Colon (tissue), 2 donors: Measurements from ENCODE around the gene SLC26A8.
"Not testable (repeated sequence)": the region's sequence is repeated elsewhere in the genome, so short reads cannot be mapped to it uniquely, and the experiment has no call there.

ENCODE experiments used
- FAIRE-seq: peaks from 2 replicates; lab custom pipeline; 2012; peaks lifted over from hg19 to GRCh38; lab: Jason Lieb, UNC
- donor health status: control.
- donor health status: control.

SLC26A8 gene

GRCh38 chr6:35941170-35941569, 83.3 kb downstream of the SLC26A8 start:
- FAIRE-seq: not testable (repeated sequence)

DNA sequence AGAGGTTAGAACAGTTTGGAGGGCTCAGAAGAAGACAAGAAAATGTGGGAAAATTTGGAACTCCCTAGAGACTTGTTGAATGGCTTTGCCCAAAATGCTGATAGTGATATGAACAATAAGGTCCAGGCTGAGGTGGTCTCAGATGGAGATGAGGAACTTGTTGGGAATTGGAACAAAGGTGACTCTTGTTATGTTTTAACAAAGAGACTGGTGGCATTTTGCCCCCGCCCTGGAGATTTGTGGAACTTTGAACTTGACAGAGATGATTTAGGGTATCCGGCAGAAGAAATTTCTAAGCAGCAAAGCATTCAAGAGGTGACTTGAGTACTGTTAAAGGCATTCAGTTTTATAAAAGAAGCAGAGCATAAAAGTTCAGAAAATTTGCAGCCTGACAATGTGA, 84.4 kb downstream of the SLC26A8 start:
- not testable (repeated sequence) for FAIRE-seq

- FAIRE-seq: not testable (repeated sequence)
These were observed 85.2 kb downstream of the SLC26A8 start for GRCh38 chr6:35939259-35939658.

GRCh38 chr6:35936681-35937359, 87.6 kb downstream of the SLC26A8 start:
- FAIRE-seq: no peak

DNA sequence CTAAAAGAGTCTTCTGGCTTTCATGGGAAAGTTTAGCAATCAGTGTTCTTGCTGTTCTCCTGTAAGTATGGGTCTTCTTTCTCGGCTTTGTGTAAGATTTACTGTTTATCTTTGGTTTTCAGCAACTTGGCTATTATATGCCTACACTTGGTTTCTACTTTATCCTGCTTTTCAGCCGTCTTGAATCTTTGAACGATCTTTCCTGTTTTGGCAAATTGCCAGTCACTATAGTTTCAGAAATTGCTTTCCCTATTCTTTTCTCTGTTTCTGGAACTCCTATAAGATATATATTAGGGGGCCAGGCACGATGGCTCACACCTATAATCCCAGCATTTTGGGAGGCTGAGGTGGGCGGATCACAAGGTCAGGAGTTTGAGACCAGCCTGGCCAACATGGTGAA, 89.0 kb downstream of the SLC26A8 start:
- FAIRE-seq: no peak

- no peak for FAIRE-seq
These were observed 90.6 kb downstream of the SLC26A8 start for GRCh38 chr6:35933844-35934243.

- FAIRE-seq: not testable (repeated sequence)
These were observed 92.6 kb downstream of the SLC26A8 start for GRCh38 chr6:35931873-35932272.

DNA sequence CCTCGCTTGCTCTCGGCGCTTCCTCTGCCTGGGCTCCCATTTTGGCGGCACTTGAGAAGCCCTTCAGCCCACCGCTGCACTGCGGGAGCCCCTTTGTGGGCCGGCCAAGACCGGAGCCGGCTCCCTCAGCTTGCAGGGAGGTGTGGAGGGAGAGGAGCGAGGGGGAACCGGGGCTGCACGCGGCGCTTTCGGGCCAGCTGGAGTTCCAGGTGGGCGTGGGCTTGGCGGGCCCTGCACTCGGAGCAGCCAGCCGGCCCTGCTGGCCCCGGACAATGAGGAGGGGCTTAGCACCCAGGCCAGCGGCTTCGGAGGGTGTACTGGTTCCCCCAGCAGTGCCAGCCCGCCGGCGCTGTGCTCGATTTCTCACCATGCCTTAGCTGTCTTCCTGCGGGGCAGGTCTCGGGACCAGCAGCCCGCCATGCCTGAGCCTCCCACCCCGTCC, 93.3 kb downstream of the SLC26A8 start:
- FAIRE-seq: no peak

DNA sequence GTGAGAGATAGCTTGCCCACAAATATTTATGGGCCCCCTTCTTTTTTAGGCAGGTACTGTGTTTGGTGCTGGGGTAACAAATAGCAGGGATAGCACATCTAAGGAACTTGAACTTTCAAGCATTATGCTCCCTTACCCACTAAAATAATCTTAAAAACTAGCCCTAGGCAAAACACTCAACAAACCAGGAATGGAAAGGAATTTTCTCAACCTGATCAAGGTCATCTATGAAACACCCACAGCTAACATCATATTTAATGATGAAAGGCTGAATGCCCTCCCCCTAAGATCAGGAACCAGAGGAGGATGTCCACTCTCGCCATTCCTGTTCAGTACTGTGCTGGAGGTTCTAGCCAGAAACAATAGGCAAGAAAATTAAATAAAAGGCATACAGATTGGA, 94.8 kb downstream of the SLC26A8 start:
- FAIRE-seq: no peak

- FAIRE-seq: no peak
These were observed 97.8 kb downstream of the SLC26A8 start for GRCh38 chr6:35926509-35927215.

GRCh38 chr6:35925961-35926360, 98.5 kb downstream of the SLC26A8 start:
- no peak for FAIRE-seq

DNA sequence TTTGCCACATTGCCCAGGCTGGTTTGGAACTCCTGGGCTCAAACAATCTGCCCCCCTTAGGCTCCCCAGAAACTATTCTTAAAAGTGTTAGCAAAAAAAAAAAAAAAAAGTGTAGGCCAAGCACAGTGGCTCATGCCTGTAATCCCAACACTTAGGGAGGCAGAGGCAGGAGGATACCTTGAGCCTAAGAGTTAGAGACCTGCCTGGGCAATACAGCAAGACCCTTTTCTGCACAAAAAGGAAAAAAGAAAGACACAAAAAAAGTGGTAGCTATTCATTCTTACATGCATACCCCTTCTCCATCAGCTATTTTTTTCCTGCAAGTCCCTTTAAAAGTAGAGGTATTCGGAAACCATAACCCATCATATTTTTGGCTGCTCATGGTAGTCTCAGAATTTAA, 100.3 kb downstream of the SLC26A8 start:
- no peak for FAIRE-seq

- no peak for FAIRE-seq
These were observed 102.3 kb downstream of the SLC26A8 start for GRCh38 chr6:35922139-35922554.

DNA sequence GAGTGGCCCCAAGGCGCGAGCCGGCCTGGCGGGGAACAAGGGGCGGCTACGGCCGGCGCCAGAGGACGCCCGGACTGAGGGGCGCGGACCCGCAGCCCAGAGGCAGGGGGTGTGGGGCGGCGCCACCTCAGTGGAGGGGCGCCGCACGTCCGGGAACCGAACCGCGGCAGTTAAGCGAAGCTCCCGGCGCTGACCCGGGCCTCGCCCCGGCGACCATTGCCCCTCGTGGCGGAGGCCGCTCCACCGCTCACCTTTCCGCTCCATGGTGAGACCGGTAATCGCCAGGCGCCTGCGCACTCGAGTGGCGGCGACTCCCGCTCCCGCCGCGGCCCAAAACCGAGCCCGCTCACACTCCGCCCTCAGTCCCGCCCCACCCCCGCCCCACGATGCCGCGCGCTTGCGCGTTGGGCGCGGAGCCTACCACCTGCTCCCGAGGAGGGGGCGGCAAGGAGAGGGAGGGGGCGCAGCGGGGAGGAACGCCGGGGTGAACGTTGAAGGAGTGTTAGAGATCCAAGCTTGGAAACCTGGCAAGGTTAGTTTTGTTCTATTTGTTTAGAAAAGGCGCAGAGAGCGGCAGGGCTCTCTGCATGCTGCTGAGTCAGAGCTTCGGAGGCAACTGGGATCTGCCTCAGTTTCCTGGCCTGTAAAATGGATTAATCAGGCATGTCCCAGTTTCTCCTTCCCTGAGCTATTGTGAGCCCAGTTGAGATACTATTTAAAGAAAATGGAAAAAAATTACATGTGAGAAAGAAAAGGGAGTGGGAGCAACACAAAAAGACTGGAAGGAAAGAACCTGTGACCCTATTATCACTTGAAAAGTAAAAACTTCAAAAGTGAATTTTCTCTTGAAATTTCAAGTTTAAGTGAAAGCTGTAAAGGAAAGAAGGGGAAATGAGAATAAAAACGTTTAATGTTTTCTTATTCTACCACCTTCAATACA, 103.4 kb downstream of the SLC26A8 start, which contains the start of gene SRPK1:
TSS of gene SRPK1 (minus strand) at position 306 of the 940 bp plus-strand sequence. CDS start at position 264, 42 bp downstream.
- FAIRE-seq: no peak

DNA sequence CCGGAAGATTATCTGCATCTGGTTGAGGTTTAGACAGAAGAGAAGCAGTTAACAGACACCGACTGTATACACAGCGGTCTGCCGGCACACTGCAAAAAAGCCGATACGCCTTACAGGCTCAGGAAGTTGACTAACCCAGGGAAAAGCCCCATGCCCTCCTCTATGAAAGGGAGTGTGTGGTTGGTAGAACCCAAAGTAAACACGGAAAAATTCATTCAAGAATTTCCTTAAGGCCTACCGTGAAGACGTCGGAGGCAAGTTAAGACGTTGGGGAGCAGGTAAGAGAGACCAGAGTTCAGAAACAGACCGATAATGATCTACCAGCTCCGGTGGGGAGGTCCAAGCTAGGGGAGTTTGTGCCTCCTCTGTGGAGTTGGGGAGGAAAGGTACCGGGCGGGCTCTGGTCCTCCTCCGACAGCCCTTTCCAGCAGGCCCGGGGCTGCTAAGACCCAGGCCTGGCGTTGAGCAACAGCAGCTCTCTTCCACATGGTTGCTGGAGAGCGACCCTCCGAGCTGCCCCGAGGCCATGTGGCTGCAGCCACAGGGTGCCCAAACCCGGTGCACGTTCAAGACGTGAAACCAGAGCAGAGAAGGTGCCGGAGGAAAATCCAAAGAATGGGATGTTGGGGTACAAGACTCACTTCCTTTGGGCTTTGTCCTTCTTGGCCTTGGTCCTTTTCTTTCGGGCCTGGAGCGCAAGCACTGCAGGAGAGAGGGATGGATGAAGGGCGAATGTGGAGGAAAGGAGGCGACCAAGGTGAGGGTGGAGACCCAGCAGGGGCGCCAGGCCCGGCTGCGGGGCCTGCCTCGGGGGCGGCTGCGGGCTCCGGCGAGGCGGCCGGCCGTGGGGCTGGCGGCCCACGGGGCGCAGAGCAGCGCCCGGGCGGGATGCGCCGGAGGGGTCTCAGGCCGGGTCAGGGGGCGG, 104.4 kb downstream of the SLC26A8 start:
- FAIRE-seq: no peak

- no peak for FAIRE-seq
These were observed 105.2 kb downstream of the SLC26A8 start for GRCh38 chr6:35919085-35919826.

DNA sequence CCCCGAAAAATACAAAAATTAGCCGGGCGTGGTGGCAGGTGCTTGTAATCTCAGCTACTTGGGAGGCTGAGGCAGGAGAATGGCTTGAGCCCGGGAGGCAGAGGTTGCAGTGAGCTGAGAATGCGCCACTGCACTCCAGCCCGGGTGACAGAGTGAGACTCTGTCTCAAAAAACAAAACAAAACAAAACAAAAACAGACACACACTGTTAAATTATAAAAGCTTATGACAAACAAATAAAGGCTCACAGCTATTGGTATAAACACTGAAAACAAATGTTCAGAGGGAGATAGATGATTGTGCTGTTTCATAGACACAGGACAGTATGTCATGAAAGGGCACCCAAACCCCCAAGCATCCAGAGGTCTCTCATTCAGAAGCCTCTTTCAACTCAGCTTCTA, 107.5 kb downstream of the SLC26A8 start:
- not testable (repeated sequence) for FAIRE-seq

GRCh38 chr6:35916056-35916455, 108.4 kb downstream of the SLC26A8 start:
- FAIRE-seq: no peak

DNA sequence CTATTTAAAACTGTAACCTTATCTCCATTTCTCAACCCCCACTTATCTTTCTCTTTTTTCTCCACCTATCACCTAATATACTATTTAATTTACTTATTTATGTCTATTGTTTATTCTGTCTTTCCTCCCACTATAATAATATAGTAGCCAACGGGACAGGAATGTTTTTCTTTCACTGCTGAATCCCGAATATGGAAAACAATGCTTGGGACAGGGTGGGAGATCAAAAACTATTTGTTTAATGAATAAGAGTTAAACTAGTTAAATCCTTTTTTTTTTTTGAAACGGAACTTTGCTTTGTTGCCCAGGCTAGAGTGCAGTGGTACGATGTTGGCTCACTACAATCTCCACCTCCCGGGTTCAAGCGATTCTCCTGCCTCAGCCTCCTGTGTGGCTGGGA, 109.9 kb downstream of the SLC26A8 start:
- no peak for FAIRE-seq

- no peak for FAIRE-seq
These were observed 112.4 kb downstream of the SLC26A8 start for GRCh38 chr6:35911871-35912653.
